IMR-90 (cell line): ENCODE results near the gene DUOX1.

ENCODE experiments used
- MAFK ChIP-seq: IDR thresholded peaks from 2 replicates; pipeline ENCODE4 v1.6.1; 2012; ENCODE audit warnings: low read depth, low read length, improper control_type of control experiment
- POLR2A ChIP-seq: IDR thresholded peaks from 2 replicates; pipeline ENCODE4 v1.6.1; 2012; ENCODE audit warnings: mild to moderate bottlenecking, low read depth, low read length
- TF ChIP-seq, protein P1 (sequence below): conservative IDR thresholded peaks from 2 replicates; pipeline ENCODE4 v1.5.1; 2012; ENCODE audit warnings: mild to moderate bottlenecking, low read depth, low read length, improper control_type of control experiment

GRCh38 chr15:45134682-45135604, 5.1 kb downstream of the DUOX1 start:
- no peak for TF ChIP-seq POLR2A
- TF ChIP-seq, protein P1, sequence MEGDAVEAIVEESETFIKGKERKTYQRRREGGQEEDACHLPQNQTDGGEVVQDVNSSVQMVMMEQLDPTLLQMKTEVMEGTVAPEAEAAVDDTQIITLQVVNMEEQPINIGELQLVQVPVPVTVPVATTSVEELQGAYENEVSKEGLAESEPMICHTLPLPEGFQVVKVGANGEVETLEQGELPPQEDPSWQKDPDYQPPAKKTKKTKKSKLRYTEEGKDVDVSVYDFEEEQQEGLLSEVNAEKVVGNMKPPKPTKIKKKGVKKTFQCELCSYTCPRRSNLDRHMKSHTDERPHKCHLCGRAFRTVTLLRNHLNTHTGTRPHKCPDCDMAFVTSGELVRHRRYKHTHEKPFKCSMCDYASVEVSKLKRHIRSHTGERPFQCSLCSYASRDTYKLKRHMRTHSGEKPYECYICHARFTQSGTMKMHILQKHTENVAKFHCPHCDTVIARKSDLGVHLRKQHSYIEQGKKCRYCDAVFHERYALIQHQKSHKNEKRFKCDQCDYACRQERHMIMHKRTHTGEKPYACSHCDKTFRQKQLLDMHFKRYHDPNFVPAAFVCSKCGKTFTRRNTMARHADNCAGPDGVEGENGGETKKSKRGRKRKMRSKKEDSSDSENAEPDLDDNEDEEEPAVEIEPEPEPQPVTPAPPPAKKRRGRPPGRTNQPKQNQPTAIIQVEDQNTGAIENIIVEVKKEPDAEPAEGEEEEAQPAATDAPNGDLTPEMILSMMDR = no peak
- TF ChIP-seq MAFK = no peak
